ENCODE data around the gene SYNE4. TPM values are rescaled to one million over a fixed set of nuclear protein-coding genes. Genes with fewer than 3 reads are reported as not detected.

SYNE4 gene
- total and polyA plus RNA-seq, 2 donors: 3.1 to 5.8 TPM

DNA sequence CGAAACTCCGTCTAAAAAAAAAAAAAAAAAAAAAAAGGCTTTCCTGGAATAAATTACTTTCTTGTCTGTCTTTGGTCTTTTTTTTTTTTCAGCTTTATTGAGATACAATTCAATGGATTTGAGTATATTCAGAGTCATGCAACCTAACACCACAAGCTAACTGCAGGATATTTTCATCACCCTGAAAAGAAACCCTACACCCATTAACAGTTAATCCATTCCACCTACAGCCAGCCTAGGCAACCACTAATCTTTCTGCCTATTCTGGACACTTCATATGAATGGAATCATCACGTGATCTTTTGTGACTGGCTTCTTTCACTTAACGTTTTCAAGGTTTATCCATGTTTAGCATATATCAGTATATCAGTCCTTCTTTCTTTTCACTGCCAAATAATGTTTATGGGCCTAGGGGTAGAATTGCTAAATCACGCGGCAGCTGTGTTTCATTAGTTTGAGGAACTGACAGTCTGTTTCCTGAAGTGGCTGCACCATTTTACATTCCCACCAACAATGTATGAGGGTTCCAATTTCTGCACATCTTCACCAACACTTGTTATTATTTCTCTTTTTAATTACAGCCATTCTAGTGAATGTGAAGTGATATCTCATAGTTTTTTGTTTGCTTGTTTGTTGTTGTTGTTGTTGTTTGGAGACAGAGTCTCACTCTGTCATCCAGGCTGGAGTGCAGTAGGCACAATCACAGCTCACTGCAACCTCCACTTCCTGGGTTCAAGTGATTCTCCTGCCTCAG, 52.6 kb downstream of the SYNE4 start:
- WGBS: 71% methylated on average over 6 of the region's 6 CpGs
- peaks cover 16 to 24% of the 10 kb centered on the region in 2 donors for H3K4me1 ChIP-seq (ENCODE audit: control insufficient read depth in 2 of 2, insufficient read depth in 2 of 2, low read length in 2 of 2)
- peaks cover 25 to 38% of the 10 kb centered on the region in 2 donors for H3K27me3 ChIP-seq (ENCODE audit: control insufficient read depth in 2 of 2, insufficient read depth in 1 of 2, low read length in 1 of 2)
- peaks cover 0 to 5% of the 10 kb centered on the region in 2 donors for H3K9me3 ChIP-seq (ENCODE audit: control insufficient read depth in 2 of 2, insufficient read depth in 1 of 2, low read length in 1 of 2)
- no peaks in the 10 kb centered on the region for H3K36me3 ChIP-seq (ENCODE audit: control insufficient read depth in 2 of 2, insufficient read depth in 2 of 2, low read length in 1 of 2)
- no peak for DNase-seq (ENCODE audit: low read depth in 6 of 9, low spot score in 9 of 9)
- H3K4me3 ChIP-seq (ENCODE audit: low read length in 2 of 2): no peak overlapping the region
- no peak overlapping the region for H3K27ac ChIP-seq (ENCODE audit: low read depth in 1 of 2, low read length in 1 of 2)

Other genes starting within 250 kb of the SYNE4 start
- 1.5 TPM for gene ARHGAP33, start 233.2 kb downstream of the SYNE4 start, total RNA-seq
- gene ARHGAP33, start 233.2 kb downstream of the SYNE4 start, polyA plus RNA-seq: 18.6 TPM
- gene PRODH2, start 196.0 kb downstream of the SYNE4 start, total RNA-seq: 0.19 TPM
- gene PRODH2, start 196.0 kb downstream of the SYNE4 start, polyA plus RNA-seq: 0.23 TPM
- 2.4 TPM for gene NPHS1, start 156.3 kb downstream of the SYNE4 start, total RNA-seq
- gene NPHS1, start 156.3 kb downstream of the SYNE4 start, polyA plus RNA-seq: 0.34 TPM
- 2.2 TPM for gene KIRREL2, start 151.9 kb downstream of the SYNE4 start, total RNA-seq
- 0.75 TPM for gene KIRREL2, start 151.9 kb downstream of the SYNE4 start, polyA plus RNA-seq
- gene APLP1, start 140.2 kb downstream of the SYNE4 start, total RNA-seq: 2.5 TPM
- 3.3 TPM for gene APLP1, start 140.2 kb downstream of the SYNE4 start, polyA plus RNA-seq
- 12.0 TPM for gene NFKBID, start 108.3 kb downstream of the SYNE4 start, total RNA-seq
- 29.8 TPM for gene NFKBID, start 108.3 kb downstream of the SYNE4 start, polyA plus RNA-seq
- gene HCST, start 106.3 kb downstream of the SYNE4 start, total RNA-seq: 50.7 TPM
- gene HCST, start 106.3 kb downstream of the SYNE4 start, polyA plus RNA-seq: 158 TPM
- 52.6 TPM for gene TYROBP, start 100.5 kb downstream of the SYNE4 start, total RNA-seq
- gene TYROBP, start 100.5 kb downstream of the SYNE4 start, polyA plus RNA-seq: 162 TPM
- 0.47 TPM for gene LRFN3, start 72.4 kb downstream of the SYNE4 start, total RNA-seq
- gene LRFN3, start 72.4 kb downstream of the SYNE4 start, polyA plus RNA-seq: 1.6 TPM
- gene SDHAF1, start 13.6 kb downstream of the SYNE4 start, total RNA-seq: 28.8 TPM
- gene SDHAF1, start 13.6 kb downstream of the SYNE4 start, polyA plus RNA-seq: 27.2 TPM
- gene ALKBH6, start 5.4 kb upstream of the SYNE4 start, total RNA-seq: 14.1 TPM
- 33.9 TPM for gene ALKBH6, start 5.4 kb upstream of the SYNE4 start, polyA plus RNA-seq
- gene CLIP3, start 24.1 kb upstream of the SYNE4 start, total RNA-seq: 3.6 TPM
- 6.7 TPM for gene CLIP3, start 24.1 kb upstream of the SYNE4 start, polyA plus RNA-seq
- 5.4 TPM for gene THAP8, start 45.5 kb upstream of the SYNE4 start, total RNA-seq
- gene THAP8, start 45.5 kb upstream of the SYNE4 start, polyA plus RNA-seq: 5.7 TPM
- gene WDR62, start 46.1 kb upstream of the SYNE4 start, total RNA-seq: 4.6 TPM
- gene WDR62, start 46.1 kb upstream of the SYNE4 start, polyA plus RNA-seq: 2.4 TPM
- not detected for gene OVOL3, start 102.3 kb upstream of the SYNE4 start, total RNA-seq
- 0.11 TPM for gene OVOL3, start 102.3 kb upstream of the SYNE4 start, polyA plus RNA-seq
- gene POLR2I, start 106.1 kb upstream of the SYNE4 start, total RNA-seq: 81.7 TPM
- gene POLR2I, start 106.1 kb upstream of the SYNE4 start, polyA plus RNA-seq: 58.2 TPM
- gene TBCB, start 106.7 kb upstream of the SYNE4 start, total RNA-seq: 186 TPM
- 159 TPM for gene TBCB, start 106.7 kb upstream of the SYNE4 start, polyA plus RNA-seq
- 254 TPM for gene CAPNS1, start 131.3 kb upstream of the SYNE4 start, total RNA-seq
- gene CAPNS1, start 131.3 kb upstream of the SYNE4 start, polyA plus RNA-seq: 380 TPM
- 45.0 TPM for gene COX7A1, start 143.6 kb upstream of the SYNE4 start, total RNA-seq
- 40.4 TPM for gene COX7A1, start 143.6 kb upstream of the SYNE4 start, polyA plus RNA-seq
- gene ZNF565, start 205.9 kb upstream of the SYNE4 start, total RNA-seq: 3.1 TPM
- 3.0 TPM for gene ZNF565, start 205.9 kb upstream of the SYNE4 start, polyA plus RNA-seq
- 74.7 TPM for gene ZNF146, start 206.3 kb upstream of the SYNE4 start, total RNA-seq
- gene ZNF146, start 206.3 kb upstream of the SYNE4 start, polyA plus RNA-seq: 41.4 TPM

All from thymus (tissue), 11 donors.